ENCODE measurements around the gene TSPEAR.

Gene TSPEAR

DNA sequence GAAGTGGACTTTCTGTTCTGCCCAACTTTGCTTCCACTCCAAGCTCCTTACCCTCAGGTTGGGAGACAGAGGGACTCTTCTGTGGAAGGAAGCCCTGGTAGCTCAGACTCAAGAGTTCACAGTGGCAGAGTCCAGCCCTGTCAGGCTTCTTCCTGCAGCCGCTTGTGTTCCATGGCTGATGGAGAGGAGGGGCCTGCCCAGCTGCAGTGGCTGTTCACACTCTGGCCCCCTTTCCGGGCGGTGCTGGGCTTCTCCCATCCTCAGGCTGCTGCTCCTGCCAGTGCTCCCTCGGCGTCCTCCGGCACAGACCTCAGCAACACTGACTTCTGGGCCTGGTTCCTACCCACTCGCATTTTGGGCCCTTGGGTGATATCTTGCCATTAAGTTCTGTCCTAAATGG lies 175.4 kb downstream of the TSPEAR start:
- H3K4me1 ChIP-seq, result no peaks in the 10 kb centered on the region
- H3K4me2 ChIP-seq, result no peak overlapping the region
- no peak overlapping the region for H3K4me3 ChIP-seq
- no peak for TF ChIP-seq Cebpa-rat (IDR thresholded peaks at IDR 0.05)
- no peaks in the 10 kb centered on the region for H3K36me3 ChIP-seq
- no peaks in the 10 kb centered on the region for H4K20me1 ChIP-seq
- H3K9ac ChIP-seq, result no peak overlapping the region
- no peaks in the 10 kb centered on the region for H3K27me3 ChIP-seq
- H3K27ac ChIP-seq, result no peak overlapping the region
- no peaks in the 10 kb centered on the region for H3K9me3 ChIP-seq

DNA sequence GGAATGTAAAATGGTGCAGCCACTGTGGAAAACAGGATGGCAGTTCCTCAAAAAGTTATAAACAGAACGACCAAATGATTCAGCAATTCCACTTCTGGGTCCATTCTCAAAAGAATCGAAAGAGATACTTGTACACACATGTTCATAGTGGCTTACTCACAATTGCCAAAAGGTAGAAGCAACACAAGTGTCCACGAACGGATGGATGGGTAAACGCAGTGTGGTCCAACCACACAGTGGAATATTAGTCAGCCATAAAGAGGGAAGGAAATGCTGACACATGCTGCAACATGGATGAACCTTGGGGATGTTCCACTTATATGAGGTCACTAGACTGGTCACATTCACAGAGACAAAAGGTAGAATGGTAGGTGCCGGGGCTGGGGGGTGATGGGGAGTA lies 176.7 kb downstream of the TSPEAR start:
- no peaks in the 10 kb centered on the region for H3K9me3 ChIP-seq
- H3K4me1 ChIP-seq, result no peaks in the 10 kb centered on the region
- no peak overlapping the region for H3K27ac ChIP-seq
- H3K9ac ChIP-seq, result no peak overlapping the region
- H3K4me2 ChIP-seq, result no peak overlapping the region
- H3K4me3 ChIP-seq, result no peak overlapping the region
- no peaks in the 10 kb centered on the region for H3K27me3 ChIP-seq
- TF ChIP-seq Cebpa-rat (IDR thresholded peaks at IDR 0.05), result no peak
- no peaks in the 10 kb centered on the region for H3K36me3 ChIP-seq
- no peaks in the 10 kb centered on the region for H4K20me1 ChIP-seq

DNA sequence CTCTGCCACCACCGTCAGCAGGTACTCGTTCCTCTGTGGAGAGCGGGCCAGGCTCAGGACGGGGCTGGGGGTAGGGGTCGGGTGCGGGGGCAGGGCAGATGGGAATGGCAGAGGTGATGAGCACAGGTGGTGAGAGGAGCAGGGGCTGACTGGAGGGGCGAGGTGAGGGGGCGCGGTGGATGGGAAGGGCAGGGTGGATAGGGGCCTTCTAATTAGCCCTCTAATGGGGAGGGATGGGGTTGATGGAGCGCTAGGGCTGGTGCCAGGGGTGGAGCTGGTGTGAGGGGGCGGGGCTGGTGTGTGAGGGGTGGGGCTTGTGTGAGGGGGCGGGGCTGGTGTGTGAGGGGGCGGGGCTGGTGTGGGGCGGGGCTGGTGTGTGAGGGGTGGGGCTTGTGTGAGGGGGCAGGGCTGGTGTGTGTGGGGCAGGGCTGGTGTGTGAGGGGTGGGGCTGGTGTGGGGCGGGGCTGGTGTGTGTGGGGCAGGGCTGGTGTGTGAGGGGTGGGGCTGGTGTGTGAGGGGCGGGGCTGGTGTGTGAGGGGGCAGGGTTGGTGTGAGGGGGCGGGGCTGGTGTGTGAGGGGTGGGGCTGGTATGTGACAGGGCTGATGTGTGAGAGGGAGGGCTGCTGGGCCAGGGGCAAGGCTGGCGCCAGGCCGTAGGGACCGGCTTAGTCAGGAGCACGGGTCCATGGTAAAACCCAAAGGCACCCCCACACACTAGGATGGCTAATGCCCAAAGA lies 177.3 kb downstream of the TSPEAR start:
- H3K9ac ChIP-seq, result no peak overlapping the region
- no peak overlapping the region for H3K27ac ChIP-seq
- no peaks in the 10 kb centered on the region for H3K27me3 ChIP-seq
- H3K4me3 ChIP-seq, result no peak overlapping the region
- H3K36me3 ChIP-seq, result no peaks in the 10 kb centered on the region
- no peak for TF ChIP-seq Cebpa-rat (IDR thresholded peaks at IDR 0.05)
- no peaks in the 10 kb centered on the region for H4K20me1 ChIP-seq
- no peaks in the 10 kb centered on the region for H3K9me3 ChIP-seq
- H3K4me1 ChIP-seq, result no peaks in the 10 kb centered on the region
- no peak overlapping the region for H3K4me2 ChIP-seq

DNA sequence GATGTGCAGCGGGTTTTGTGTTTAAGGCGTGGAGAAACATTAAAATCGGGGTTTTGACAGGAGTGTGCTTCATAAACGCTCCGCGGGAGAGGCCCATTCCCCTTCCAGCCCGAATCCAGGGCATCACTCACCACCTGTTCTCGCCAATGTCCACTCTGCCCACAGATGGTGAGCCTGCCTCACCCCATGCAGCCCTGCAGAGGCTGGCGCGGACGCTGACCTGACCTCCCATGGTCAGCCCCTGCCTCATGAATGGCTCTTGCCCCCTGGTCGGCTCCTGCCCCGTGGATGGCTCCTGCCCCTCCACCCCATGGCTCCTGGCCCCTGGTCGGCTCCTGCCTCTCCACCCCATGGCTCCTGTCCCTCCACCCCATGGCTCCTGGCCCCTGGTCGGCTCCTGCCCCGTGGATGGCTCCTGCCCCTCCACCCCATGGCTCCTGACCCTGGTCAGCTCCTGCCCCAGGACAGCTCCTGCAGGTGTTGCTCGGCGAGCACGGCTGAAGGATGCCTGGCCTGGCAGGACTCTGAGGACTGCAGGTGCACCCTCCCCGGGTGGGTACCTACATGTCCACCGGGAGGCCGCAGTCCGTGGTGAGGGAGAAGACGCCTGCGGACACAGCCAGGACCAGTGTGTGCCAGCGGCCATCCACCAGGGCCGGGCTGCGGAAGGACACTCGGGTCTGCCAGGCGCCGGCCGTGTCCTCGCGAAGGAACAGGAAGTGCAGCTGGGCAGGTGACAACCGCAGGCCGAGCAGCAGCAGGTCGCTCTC lies 178.1 kb downstream of the TSPEAR start:
- no peak overlapping the region for H3K4me3 ChIP-seq
- TF ChIP-seq Cebpa-rat (IDR thresholded peaks at IDR 0.05), result no peak
- no peaks in the 10 kb centered on the region for H3K27me3 ChIP-seq
- H3K4me1 ChIP-seq, result no peaks in the 10 kb centered on the region
- H3K4me2 ChIP-seq, result no peak overlapping the region
- H4K20me1 ChIP-seq, result no peaks in the 10 kb centered on the region
- no peak overlapping the region for H3K27ac ChIP-seq
- no peaks in the 10 kb centered on the region for H3K9me3 ChIP-seq
- H3K9ac ChIP-seq, result no peak overlapping the region
- H3K36me3 ChIP-seq, result no peaks in the 10 kb centered on the region

DNA sequence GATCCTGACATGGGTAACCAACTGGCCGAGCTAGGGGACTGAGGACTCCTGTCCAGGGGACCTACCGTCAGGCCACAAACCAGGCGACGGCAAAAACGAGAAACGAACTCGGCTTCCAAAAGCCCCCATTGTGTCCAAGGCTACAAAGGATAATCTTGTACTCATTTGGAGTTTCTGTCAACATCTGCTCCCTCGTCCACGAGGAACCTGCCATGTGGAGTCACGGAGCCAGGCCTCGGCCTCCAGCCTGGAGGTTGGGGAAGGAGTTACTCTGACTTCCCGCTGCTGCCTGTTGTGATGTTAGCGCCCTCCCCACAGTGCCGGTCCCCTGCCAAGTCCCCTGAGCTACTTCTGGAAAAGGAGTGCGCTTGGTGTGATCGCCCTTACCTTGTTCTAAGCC lies 178.7 kb downstream of the TSPEAR start:
- no peaks in the 10 kb centered on the region for H3K4me1 ChIP-seq
- no peak overlapping the region for H3K4me3 ChIP-seq
- no peak overlapping the region for H3K4me2 ChIP-seq
- no peaks in the 10 kb centered on the region for H3K9me3 ChIP-seq
- no peaks in the 10 kb centered on the region for H3K27me3 ChIP-seq
- H3K36me3 ChIP-seq, result no peaks in the 10 kb centered on the region
- H3K27ac ChIP-seq, result no peak overlapping the region
- H4K20me1 ChIP-seq, result no peaks in the 10 kb centered on the region
- no peak overlapping the region for H3K9ac ChIP-seq
- TF ChIP-seq Cebpa-rat (IDR thresholded peaks at IDR 0.05), result no peak

DNA sequence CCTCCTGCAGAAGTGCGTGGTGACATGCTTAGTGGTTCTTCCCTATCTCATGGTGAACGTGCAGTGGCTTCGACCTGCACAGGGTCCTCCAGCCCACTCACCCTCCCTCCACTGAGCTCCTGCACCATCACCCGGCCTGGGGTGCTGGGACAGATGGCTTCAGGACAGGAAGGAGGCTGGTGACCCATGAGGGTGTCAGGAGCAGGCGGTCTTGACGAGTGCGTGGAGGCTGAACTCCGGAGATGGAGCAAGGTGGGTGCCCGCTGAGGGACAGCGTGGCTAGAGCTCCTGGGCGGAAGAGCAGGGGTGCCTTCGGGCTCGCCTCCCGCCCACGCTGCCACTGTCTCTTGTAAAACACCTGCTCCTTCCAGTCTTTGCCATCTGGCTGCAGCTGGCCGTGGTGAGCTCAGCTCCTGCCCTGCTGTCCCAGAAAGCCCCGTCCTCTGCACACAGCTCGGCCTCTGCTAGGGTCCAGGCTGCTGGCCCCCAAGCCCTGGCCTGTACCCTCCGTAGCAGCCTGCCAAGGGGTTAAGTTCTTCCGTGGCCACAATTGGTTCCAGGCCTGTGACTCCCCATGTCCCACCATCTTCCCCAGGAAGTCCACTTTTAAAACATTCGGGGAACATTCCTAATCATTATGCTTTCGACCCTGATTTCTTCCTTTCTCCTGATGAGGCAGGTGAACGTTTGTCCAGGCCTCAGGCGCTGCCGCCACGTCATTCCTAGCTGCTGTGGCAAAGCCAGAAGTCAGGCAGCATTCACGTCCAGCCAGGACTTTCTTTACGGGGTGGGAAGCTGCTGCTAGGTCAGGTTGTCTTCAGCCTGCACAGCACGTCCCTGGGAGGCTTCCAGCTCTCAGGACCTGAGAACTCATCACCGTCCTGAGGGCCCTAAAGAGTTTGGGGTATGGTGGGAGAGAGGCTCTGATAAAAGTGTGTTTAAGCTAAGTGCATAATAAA lies 179.5 kb downstream of the TSPEAR start:
- no peaks in the 10 kb centered on the region for H3K27me3 ChIP-seq
- no peaks in the 10 kb centered on the region for H3K4me1 ChIP-seq
- no peaks in the 10 kb centered on the region for H3K36me3 ChIP-seq
- H3K27ac ChIP-seq, result no peak overlapping the region
- no peaks in the 10 kb centered on the region for H3K9me3 ChIP-seq
- TF ChIP-seq Cebpa-rat (IDR thresholded peaks at IDR 0.05), result no peak
- no peak overlapping the region for H3K4me2 ChIP-seq
- no peak overlapping the region for H3K4me3 ChIP-seq
- no peak overlapping the region for H3K9ac ChIP-seq
- H4K20me1 ChIP-seq, result no peaks in the 10 kb centered on the region

DNA sequence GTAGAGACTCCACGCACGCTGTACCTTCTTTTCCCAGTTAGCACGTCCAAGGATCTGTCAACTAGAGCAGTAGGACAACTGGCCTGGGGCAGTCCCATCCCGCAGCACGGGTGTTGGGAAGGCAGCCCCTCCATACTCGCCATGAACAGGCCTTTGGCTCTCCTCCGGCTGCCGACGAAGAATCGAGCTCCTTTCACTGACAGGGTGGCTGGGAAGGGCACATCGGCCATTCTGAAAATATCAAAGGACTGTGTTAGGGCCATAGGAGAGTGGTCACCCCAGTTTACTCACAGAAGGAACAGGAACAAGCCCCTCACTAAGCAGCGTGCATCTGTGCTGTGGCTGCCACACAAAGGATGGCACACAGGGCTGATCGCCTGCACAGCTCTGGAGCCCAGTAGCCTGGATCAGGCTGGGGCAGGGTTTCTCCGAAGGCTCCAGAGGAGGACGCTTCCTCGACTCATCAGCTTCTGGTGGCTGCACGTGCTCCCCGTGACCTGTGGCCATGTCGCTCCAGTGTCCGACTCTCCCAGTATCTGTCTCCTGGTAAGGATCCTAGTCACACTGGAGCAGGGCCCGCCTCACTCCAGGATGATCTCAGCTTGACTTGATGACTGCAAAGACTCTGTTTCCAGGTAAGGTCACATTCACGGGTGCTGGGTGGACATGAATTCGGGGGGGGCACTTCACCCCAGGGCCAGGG lies 180.3 kb downstream of the TSPEAR start:
- Histone ChIP-seq H3K36me3 (no peaks in the 10 kb centered on the region), H3K4me2 (no peak overlapping the region), H3K27ac (no peak overlapping the region), H4K20me1 (no peaks in the 10 kb centered on the region), H3K9me3 (no peaks in the 10 kb centered on the region), H3K4me3 (no peak overlapping the region), H3K27me3 (no peaks in the 10 kb centered on the region), H3K4me1 (no peaks in the 10 kb centered on the region), H3K9ac (no peak overlapping the region)
- TF ChIP-seq Cebpa-rat (IDR thresholded peaks at IDR 0.05), result no peak

DNA sequence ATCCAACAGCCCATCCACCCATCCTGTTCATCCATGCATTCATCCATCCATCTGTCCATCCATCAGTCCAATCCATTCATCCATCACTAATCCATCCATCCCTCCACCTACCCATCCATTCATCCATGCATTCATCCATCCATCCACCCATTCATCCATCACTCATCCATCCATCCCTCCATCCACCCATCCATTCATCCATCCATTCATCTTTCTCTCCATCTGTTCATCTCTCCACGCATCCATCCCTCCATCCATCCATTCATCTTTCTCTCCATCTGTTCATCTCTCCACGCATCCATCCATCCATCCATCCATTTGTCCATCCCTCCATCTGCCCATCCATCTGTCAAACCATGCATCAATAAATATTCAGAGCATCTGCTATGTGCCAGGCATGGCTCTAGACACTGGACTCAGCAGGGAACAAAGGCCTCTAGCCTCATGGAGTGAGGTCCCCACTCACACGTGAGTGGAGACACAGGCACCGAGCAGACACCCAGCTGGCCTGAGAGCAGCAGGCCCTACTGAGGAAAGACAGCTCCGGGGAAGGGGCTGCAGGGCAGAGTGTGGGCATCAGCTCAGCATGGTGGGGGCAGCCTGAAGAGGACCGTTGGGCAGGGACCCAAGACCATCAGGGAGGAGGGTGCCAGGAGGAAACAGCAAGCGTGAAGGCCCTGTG lies 181.0 kb downstream of the TSPEAR start:
- no peaks in the 10 kb centered on the region for H3K36me3 ChIP-seq
- H3K4me2 ChIP-seq, result no peak overlapping the region
- no peak overlapping the region for H3K9ac ChIP-seq
- H3K4me3 ChIP-seq, result no peak overlapping the region
- peaks cover 1% of the 10 kb centered on the region for H3K9me3 ChIP-seq
- H3K4me1 ChIP-seq, result no peaks in the 10 kb centered on the region
- no peaks in the 10 kb centered on the region for H4K20me1 ChIP-seq
- H3K27ac ChIP-seq, result no peak overlapping the region
- no peaks in the 10 kb centered on the region for H3K27me3 ChIP-seq
- no peak for TF ChIP-seq Cebpa-rat (IDR thresholded peaks at IDR 0.05)

Measured in BLaER1 (cell line).